Stimulated activated CD8-positive, alpha-beta memory T cell treated with anti-CD3 and anti-CD28 coated beads, Interleukin-4, amount 100 ng/mL, for 4 hours (primary cell): ENCODE results near the gene ARIH1.
A peak's percentile ranks its signal among the peaks of the same experiment; 100 is the strongest.
"Not testable (repeated sequence)": the region's sequence is repeated elsewhere in the genome, so short reads cannot be mapped to it uniquely, and the experiment has no call there.

Source experiments
- DNase-seq, 2 donors: peaks; one replicate each; pipeline ENCODE4 v3.0.0-alpha.2; 2020; ENCODE audit warnings: low read depth in 2 of 2, low spot score in 1 of 2

Gene ARIH1, protein sequence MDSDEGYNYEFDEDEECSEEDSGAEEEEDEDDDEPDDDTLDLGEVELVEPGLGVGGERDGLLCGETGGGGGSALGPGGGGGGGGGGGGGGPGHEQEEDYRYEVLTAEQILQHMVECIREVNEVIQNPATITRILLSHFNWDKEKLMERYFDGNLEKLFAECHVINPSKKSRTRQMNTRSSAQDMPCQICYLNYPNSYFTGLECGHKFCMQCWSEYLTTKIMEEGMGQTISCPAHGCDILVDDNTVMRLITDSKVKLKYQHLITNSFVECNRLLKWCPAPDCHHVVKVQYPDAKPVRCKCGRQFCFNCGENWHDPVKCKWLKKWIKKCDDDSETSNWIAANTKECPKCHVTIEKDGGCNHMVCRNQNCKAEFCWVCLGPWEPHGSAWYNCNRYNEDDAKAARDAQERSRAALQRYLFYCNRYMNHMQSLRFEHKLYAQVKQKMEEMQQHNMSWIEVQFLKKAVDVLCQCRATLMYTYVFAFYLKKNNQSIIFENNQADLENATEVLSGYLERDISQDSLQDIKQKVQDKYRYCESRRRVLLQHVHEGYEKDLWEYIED

DNA sequence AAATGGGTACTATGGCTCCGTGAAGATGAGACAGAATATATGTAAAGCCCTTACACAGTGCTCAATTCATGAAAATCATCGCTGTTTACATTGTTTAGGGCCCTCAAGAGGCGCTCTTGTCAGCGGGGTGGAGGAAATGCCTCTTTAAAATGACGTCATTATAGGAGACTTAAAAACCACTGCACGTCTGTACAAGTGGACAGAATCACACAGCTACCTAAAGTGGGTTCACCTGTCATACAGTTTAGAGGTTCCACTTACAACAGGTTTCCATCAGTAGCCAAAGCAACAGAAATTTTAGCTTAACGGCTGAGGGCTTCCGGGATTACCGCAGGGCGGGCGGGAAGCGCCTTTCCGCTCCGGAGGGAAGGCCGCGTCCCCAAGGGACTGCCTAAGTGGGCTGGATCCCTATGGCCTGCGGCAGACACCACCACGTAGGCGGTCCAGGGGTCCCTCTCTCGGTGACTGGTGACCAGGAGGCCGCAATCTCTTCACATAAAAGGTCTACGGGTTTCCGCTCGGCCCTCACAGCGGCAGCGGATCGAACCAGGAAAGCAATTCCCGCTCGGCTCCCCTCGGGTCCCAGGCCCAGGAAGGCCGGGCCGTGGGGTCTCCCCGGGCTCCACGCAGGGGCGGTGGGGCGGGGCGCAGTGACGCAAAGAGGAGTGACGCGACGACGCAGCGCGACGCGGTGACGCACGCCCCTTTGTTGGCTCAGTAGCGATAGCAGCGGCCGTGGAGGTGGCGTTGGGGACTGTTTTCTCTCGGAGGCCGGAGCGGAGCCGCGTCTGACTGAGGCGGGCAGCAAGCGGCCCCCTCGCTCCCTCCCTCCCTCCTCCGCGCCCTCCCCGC, at the start of gene ARIH1:
TSS of gene ARIH1 (plus strand) at position 717 of the 852 bp plus-strand sequence. CDS start 310 bp downstream, outside the sequence.
- DNase-seq = peak; percentile 90

DNA sequence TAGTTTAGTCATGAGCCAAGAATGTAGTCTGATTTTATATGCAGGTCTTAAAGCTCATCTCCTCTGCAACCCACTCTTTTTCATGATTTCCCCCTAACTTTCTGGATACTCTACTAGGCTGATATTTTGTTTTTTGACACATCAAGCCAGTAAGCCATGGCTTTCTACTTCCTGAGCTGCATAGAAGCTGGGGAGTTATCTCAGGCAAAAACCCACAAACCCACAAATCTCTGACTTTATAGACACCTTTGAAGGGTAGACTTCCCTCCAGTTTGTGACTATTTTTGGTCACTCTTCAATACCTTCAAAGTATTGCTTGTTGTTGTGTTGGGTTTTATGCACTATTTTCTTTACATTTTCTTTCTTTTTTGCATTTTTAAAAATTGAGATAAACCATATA, 47.4 kb upstream of the ARIH1 start:
- DNase-seq = no peak

DNA sequence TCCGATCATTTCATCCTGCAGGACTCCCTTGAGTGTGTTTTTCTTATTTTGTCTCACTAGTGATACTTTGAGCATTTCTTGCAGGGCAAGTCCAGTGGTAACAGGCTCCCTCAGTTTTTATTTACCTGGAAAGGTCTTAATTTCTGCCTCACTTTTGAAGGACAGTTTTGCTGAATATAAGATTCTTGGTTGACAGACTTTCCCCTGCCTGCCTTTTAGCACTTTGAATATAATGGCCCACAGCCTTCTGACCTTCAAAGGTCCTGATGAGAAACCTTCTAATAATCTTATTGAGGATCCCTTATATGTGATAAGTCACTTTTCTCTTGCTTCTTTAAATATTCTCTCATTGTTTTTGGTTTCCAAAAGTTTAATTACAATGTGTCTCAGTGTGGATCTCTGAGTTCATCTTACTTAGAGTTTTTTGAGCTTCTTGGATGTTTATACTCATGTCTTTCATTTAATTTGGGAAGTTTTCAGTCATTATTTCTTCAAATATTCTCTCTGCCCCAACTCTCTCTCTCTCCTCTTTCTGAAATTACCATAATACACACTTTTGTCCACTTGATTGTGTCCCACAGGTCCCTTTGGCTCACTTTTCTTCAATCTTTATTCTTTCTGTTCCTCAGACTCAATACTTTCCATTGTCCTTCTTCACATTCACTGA, 36.3 kb upstream of the ARIH1 start:
- no peak for DNase-seq

DNA sequence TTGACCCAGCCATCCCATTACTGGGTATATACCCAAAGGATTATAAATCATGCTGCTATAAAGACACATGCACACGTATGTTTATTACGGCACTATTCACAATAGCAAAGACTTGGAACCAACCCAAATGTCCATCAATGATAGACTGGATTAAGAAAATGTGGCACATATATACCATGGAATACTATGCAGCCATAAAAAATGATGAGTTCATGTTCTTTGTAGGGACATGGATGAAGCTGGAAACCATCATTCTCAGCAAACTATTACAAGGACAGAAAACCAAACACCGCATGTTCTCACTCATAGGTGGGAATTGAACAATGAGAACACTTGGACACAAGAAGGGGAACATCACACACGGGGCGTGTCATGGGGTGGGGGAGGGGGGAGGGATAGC, 31.3 kb upstream of the ARIH1 start:
- DNase-seq = not testable (repeated sequence)

DNA sequence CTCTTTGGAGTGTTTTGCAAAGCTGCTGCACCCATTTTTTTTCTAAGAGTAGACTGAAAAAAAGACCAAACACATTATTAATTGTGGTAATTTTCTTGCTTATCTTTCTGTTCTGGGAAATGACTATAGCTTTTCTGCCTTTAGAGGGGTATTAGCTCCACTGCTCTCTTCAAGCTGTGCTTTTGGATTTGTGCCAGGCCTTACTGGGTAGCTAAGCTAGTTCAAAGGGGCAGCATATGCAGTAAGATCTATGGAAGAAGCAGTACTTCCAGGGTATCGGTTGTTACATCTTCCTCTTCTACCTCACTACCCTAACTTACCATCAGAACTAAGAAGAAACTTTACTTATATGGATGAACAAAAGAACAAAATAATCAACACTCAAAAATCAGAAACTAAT, 28.7 kb upstream of the ARIH1 start:
- no peak for DNase-seq

DNA sequence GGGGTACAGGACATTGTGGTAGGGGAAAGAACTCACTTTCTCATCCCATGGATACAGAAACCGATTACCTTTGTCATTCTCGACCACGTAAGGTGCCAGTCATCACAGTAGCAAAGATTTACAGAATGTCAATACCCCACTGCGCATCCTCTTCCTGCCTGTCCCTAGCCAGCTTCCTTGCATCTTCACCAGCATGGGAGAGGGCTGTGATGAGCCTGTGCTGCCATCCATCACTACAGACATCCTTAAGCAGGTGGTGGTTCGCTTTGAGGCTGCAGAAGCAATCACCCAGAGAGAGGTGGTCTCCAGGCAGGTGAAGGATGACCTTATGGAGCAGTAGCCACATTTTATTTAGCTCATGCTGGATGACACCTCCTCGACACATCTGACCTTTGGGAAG, 23.3 kb upstream of the ARIH1 start:
- DNase-seq = no peak

DNA sequence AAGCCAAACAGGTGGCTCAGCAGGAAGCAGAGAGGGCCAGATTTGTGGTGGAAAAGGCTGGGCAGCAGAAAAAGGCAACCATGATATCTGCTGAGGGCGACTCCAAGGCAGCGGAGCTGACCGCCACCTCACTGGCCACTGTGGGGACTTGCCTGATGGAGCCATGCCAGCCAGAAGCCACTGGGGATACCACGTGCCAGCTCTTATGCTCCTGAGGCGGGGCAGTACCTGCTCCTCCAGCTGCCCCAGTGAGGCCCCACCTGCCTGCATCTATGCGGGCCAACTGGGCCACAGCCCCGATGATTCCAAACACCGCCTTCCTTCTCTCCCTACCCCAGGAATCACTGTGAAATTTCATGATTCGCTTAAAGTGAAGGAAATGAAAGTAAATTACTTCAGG, 22.9 kb upstream of the ARIH1 start:
- DNase-seq = no peak

DNA sequence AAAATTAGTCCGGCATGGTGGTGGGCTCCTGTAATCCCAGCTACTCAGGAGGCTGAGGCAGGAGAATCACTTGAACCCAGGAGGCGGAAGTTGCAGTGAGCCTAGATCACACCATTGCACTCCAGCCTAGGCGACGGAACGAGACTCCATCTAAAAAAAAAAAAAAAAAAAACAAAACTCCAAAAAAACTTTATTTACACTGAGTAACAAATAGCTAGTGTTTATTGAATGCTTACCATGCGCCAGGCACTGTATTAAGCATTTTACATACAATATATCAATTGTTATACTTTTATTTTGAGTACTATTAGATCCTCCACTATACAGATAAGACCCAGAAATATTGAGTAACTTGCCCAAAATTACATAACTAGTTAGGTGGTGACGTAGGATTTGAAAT, 17.4 kb upstream of the ARIH1 start:
- no peak for DNase-seq

DNA sequence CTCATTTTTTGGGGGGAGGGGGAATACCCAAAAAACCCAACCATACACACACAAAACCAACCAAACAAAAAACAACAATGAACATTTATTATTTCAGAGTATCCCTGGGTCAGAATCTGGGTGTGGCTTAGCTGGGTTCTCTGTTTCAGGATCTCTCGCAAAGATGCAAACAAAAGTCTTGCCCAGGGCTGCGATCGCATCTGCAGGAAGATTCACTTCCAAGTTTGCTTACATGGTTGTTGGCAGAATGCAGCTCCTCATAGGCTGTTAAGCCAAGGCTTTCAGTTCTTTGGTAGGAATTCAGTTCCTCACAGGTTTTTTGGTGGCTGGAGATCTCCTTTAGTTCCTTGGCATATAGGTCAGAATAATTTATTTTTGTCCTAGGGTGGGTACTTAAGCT, 13.7 kb upstream of the ARIH1 start:
- DNase-seq = no peak

DNA sequence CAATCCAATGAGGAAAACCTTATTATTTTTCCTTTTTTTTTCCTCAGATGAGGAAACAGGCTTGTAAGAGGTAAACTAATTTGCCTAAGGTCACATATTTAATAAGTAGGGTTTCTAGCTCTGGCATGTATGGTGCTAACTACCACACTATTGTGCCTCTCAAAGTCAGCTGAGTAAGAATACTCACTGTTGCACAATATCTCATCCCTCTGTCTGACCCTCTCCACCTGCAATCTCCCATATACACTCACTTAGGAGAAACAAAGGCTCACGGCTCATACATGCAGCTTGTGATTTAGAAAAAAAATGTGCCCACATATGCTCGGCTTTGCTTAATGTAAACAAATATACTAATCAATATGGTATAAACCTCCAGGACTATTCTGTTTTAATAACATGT, 10.4 kb upstream of the ARIH1 start:
- no peak for DNase-seq

DNA sequence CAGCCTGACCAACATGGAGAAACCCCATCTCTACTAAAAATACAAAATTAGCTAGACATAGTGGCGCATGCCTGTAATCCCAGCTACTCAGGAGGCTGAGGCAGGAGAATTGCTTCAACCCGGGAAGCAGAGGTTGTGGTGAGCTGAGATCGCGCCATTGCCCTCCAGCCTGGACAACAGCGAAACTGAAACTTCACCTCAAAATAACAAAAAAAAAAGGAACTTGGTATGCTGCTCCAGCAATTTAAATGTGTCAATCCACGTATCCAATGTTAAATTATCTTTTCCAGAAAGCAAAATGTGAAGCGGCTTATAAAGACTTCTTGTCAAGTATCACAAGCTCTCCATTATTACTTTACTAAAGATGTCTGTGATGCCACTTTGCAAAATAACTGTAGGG, 9.9 kb upstream of the ARIH1 start:
- no peak for DNase-seq

DNA sequence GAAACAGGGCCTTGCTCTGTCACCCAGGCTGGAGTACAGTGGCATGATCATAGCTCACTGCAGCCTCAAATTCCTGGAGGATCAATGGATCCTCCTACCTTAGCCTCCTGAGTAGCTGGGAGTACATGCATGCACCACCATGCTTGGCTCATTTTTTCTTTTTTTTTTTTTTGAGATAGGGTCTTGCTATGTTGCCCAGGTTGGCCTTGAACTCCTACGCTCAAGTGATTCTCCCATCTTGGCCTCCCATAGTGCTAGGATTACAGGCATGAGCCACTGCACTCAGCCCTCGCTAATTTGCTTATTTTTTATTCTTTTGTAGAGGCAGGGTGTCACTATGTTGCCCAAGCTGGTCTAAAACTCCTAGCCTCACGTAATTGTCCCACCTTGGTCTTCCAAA, 6.0 kb upstream of the ARIH1 start:
- no peak for DNase-seq

DNA sequence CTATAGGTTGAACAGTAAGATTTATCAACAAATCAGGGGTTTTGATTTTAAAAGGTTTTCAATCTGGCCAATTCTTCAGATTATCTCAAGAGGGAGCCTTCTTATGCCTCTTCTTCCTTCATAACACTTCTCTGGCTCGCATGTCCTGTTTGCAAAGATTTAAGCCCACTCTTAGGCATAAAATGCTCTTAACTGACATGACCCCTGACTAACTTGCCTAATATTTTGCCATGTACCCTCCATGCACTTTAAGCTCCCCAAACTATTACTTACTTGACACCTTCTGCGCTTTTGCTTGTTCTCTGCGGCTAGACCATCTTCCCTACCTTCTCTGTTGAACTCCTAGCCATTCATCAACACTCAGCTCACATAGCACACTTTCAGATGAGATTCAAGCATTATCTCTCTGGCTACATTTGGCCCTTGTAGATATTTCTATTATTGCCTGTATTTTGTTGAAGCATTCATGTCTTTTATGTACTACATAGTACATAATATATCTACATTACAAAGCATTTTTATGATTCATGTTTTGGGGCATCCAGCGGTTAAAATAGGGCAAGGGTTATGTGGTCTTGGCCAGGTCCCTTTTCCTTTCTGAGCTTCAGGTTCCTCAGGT, 1.0 kb upstream of the ARIH1 start:
- no peak for DNase-seq

DNA sequence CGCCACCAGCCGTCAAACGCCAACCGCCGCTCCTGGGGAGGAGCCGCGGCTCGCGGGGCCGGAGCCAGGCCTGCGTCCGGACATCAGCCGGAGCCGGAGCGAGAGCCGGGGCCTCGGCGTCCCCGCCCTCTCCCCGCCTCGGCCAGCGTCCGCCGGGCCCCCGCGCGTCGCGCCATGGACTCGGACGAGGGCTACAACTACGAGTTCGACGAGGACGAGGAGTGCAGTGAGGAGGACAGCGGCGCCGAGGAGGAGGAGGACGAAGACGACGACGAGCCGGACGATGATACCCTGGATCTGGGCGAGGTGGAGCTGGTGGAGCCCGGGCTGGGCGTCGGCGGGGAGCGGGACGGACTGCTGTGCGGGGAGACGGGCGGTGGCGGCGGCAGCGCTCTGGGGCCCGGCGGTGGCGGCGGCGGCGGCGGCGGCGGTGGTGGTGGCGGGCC, 359 bp downstream of the ARIH1 start:
- no peak for DNase-seq

DNA sequence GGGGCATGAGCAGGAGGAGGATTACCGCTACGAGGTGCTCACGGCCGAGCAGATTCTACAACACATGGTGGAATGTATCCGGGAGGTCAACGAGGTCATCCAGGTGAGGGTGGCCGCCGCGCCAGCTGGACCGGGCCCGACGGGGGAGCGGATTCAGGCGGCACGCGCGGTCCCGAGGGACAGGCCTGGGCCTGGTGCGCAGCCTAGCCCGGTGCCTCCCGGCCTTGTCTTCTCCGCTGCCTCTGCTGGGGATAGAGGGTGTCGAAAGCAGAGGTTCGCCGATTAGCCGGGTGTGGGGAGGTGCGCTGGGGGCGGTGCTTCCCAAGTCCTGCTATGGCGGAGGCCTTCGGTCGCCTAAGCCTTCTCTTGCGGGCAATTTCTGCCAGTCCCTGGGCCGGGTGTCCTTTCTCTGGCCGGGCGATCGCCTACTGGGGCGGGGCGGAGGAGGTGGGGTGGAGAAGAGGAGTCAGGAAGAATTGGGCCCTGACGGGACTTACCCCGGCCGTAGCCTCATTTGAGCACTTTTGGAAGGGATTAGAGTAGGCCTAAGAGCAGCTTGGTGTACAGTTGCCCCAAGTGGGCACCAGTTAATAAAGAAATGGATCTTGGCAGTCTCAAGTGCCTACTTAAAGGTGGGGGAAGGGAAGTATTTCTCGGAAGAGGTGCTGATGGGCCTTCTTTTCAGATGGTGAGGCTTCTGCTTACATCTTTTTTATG, 940 bp downstream of the ARIH1 start:
- DNase-seq = peak; percentile 64

DNA sequence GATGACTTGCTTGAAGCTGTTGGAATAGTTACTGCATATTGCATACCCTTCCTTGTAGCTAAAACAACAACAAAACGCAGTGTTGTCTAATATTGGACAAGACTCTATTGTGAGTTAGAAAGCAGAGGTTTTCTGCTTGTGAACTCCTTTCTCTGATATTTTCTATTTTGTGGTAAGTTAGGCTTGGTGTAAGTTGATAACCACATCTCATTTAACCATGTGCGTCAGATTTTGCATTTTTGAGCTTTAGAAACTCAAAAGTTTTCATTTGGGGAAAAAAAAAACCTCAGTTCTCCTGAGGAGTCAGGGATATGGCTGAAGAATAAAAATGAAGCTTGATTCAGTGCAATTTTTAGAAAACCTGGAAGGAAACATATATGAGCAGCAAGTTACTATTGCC, 1.5 kb downstream of the ARIH1 start:
- DNase-seq = no peak

DNA sequence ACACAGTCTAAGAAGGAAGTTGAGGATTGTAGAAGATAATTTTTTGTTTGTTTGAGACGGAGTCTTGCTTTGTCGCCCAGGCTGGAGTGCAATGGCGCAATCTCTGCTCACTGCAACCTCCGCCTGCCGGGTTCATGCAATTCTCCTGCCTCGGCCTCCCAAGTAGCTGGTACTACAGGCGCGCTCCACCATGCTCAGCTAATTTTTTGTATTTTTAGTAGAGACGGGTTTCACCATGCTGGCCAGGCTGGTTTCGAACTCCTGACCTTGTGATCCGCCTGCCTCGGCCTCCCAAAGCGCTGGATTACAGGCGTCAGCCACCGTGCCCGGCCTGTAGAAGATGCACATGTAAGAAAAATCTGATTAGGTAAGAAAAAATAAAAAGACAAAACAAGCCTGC, 2.2 kb downstream of the ARIH1 start:
- DNase-seq = not testable (repeated sequence)

DNA sequence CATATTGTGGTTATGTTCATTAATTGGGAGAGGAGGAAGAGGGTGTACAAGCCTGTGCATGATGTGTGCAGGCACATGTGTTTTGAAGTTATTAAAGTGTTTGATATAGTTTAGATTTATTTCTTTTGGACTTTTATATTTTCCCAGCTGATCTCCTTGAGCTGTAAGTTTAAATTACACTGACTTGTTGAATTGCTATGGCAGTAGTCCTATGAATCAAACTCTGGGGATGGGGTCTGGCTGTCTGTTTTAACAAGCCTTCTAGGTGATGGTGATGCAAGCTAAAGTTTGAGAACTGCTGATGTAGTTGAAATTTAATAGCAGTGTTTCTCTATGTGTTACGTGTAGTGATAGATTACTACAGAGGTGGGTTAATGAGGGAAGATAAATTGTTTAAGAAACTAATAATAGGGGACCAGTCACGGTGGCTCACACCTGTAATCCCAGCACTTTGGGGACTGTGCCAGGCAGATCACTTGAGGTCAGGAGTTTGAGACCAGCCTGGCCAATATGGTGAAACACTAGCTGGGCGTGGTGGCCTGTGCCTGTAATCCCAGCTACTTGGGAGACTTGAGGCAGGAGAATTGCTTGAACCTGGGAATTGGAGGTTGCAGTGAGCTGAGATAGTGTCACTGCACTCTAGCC, 7.0 kb downstream of the ARIH1 start:
- DNase-seq = no peak

DNA sequence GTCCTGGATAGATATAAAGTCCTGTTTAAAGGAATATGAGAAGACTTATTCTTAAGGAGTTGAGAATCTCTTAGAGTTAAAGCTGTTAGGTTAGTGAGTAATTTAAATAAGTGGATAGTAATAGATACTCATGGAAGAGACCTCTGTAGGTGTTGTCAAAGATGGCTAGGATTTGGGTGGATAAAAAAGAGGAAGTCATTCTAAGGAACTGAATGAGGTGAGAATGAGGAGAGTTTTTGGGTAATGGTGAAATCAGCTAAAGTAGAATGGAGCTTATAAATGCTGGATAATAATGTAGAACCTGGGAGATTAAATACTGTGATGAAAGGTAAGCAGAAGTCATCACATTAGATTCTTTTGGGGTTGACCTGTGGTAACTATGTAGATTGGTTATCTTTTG, 8.1 kb downstream of the ARIH1 start:
- no peak for DNase-seq

DNA sequence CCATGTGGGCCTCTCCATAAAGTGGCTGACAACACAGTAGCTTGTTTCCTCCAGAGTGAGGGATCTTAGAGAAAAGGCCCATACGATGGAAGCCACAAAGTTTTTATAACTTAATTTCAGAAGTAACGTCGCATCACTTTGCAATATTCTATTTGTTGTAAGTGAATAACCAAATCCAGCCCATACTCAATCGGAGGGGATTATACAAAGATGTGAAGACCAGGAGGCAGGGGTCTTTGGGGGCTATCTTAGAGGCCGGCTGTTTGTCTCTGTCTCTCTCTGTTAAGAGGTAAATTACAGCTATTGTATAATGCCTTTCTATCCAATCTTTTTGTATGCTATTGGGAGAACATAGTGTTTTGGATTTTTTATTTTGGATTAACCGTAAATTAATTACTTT, 9.1 kb downstream of the ARIH1 start:
- DNase-seq = no peak
